ENCODE measurements around the gene SLC2A4RG. TPM values are rescaled to one million over a fixed set of nuclear protein-coding genes. Genes with fewer than 3 reads are reported as not detected.

SLC2A4RG gene
- total RNA-seq, result 33.6 and 34.5 TPM in 2 replicates

GRCh38 chr20:63739130-63740069 is at the start of gene SLC2A4RG:
Gene SLC2A4RG (plus strand): TSS chr20:63739776. CDS start chr20:63739913, 137 bp downstream.

GRCh38 chr20:63696628-63697356 is 42.8 kb upstream of the SLC2A4RG start, which contains the start of gene TNFRSF6B:
Gene TNFRSF6B (plus strand): TSS chr20:63696652. CDS start chr20:63696768, 116 bp downstream.

GRCh38 chr20:63707558-63708300 is 31.8 kb upstream of the SLC2A4RG start, which contains the start of the genes ARFRP1 and ZGPAT:
Gene ARFRP1 (minus strand): TSS chr20:63707976. CDS start chr20:63707091, 885 bp downstream.
Gene ZGPAT (plus strand): TSS chr20:63708039. CDS start chr20:63708581, 542 bp downstream.

GRCh38 chr20:63735859-63736718 is 3.5 kb upstream of the SLC2A4RG start, which contains the start of gene LIME1:
Gene LIME1 (plus strand): TSS chr20:63736664. CDS start chr20:63737550, 886 bp downstream.

Small RNAs within 50 kb of the gene (small RNA-seq; reads per million reads assigned to genes)
- gene LIME1 (not detected), gene TNFRSF6B (not detected)

Other genes with a start within 250 kb of the SLC2A4RG start
- 0.13 TPM in 1 of 2 replicates, not detected in the other for gene EEF1A2, start 240.7 kb upstream of the SLC2A4RG start, total RNA-seq
- gene PPDPF, start 219.0 kb upstream of the SLC2A4RG start, total RNA-seq, result 114 and 116 TPM in 2 replicates
- 0.11 and 0.13 TPM in 2 replicates for gene PTK6, start 202.4 kb upstream of the SLC2A4RG start, total RNA-seq
- not detected in 2 replicates for gene SRMS, start 192.0 kb upstream of the SLC2A4RG start, total RNA-seq
- 0.22 and 0.26 TPM in 2 replicates for gene FNDC11, start 185.6 kb upstream of the SLC2A4RG start, total RNA-seq
- gene HELZ2, start 165.5 kb upstream of the SLC2A4RG start, total RNA-seq, result 23.5 and 30.4 TPM in 2 replicates
- 8.6 and 9.0 TPM in 2 replicates for gene GMEB2, start 112.7 kb upstream of the SLC2A4RG start, total RNA-seq
- gene STMN3, start 86.4 kb upstream of the SLC2A4RG start, total RNA-seq, result 9.8 and 11.6 TPM in 2 replicates
- gene RTEL1, start 81.5 kb upstream of the SLC2A4RG start, total RNA-seq, result 11.0 and 12.2 TPM in 2 replicates
- gene TNFRSF6B, start 43.1 kb upstream of the SLC2A4RG start, total RNA-seq, result 2.9 and 5.4 TPM in 2 replicates
- gene ARFRP1, start 31.8 kb upstream of the SLC2A4RG start, total RNA-seq, result 23.0 and 23.5 TPM in 2 replicates
- 14.5 and 15.0 TPM in 2 replicates for gene ZGPAT, start 31.7 kb upstream of the SLC2A4RG start, total RNA-seq
- gene LIME1, start 3.1 kb upstream of the SLC2A4RG start, total RNA-seq, result 1.3 and 1.6 TPM in 2 replicates
- 3.5 and 4.4 TPM in 2 replicates for gene ZBTB46, start 91.5 kb downstream of the SLC2A4RG start, total RNA-seq
- gene ABHD16B, start 121.7 kb downstream of the SLC2A4RG start, total RNA-seq, result not detected in 2 replicates
- gene TPD52L2, start 125.5 kb downstream of the SLC2A4RG start, total RNA-seq, result 154 and 159 TPM in 2 replicates
- gene DNAJC5, start 155.3 kb downstream of the SLC2A4RG start, total RNA-seq, result 41.2 and 41.3 TPM in 2 replicates
- gene UCKL1, start 216.6 kb downstream of the SLC2A4RG start, total RNA-seq, result 9.2 and 11.8 TPM in 2 replicates
- gene ZNF512B, start 230.2 kb downstream of the SLC2A4RG start, total RNA-seq, result 9.2 and 10.2 TPM in 2 replicates
- gene SAMD10, start 239.9 kb downstream of the SLC2A4RG start, total RNA-seq, result 0.43 and 0.65 TPM in 2 replicates
- gene PRPF6, start 241.4 kb downstream of the SLC2A4RG start, total RNA-seq, result 56.5 and 57.6 TPM in 2 replicates

Data from articular chondrocyte of knee joint (primary cell).